Epithelial cell of esophagus (primary cell): ENCODE measurements around the gene PPP1R2B.

Source experiments
- DNase-seq: peaks from one replicate; pipeline ENCODE4 v3.0.0; 2010; ENCODE audit warnings: low read depth
- H3K4me3 ChIP-seq: 2 replicates; pipeline ENCODE4 v1.5.1; 2011; ENCODE audit warnings: mild to moderate bottlenecking, low read length, control low read depth
- TF ChIP-seq, protein P1 (sequence below): IDR thresholded peaks from 2 replicates; pipeline ENCODE4 v1.5.1; 2011; ENCODE audit warnings: low read depth, mild to moderate bottlenecking, low read length, control low read depth, inconsistent platforms; ENCODE audit not compliant: insufficient read depth; ENCODE audit errors: missing control alignments

The PPP1R2B gene

DNA sequence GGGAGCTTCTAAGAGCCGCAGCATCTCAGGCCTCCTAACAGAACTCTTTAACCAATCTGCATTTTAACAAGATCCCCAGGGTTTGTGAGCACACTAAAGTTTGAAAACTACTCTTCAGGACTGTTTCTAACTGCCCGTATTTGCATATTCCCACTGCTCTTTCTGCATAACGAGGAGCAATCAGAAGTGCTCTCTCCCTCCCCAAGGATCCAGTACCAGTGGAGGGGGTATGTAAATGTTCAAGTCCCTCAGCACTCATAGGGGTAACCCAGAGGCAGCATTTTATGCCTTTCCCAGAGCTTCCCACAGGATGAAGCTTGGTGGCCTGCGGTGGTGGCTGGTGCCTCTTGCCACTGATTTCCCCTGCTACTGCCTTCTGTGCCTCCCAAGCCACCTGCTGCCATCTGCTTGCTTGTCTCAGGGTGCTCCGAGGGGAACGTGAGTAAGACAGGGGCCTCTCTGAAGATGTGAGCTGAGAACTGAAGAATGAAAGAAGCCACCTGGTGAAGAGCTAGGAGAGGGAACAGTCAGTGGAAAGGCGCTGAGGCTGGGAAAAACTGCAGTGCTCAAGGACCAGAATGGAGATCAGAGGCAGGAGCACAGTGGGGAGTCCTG is 30.0 kb upstream of the PPP1R2B start:
- H3K4me3 ChIP-seq = no peak overlapping the region
- no peak for DNase-seq
- TF ChIP-seq, protein P1, sequence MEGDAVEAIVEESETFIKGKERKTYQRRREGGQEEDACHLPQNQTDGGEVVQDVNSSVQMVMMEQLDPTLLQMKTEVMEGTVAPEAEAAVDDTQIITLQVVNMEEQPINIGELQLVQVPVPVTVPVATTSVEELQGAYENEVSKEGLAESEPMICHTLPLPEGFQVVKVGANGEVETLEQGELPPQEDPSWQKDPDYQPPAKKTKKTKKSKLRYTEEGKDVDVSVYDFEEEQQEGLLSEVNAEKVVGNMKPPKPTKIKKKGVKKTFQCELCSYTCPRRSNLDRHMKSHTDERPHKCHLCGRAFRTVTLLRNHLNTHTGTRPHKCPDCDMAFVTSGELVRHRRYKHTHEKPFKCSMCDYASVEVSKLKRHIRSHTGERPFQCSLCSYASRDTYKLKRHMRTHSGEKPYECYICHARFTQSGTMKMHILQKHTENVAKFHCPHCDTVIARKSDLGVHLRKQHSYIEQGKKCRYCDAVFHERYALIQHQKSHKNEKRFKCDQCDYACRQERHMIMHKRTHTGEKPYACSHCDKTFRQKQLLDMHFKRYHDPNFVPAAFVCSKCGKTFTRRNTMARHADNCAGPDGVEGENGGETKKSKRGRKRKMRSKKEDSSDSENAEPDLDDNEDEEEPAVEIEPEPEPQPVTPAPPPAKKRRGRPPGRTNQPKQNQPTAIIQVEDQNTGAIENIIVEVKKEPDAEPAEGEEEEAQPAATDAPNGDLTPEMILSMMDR = no peak

DNA sequence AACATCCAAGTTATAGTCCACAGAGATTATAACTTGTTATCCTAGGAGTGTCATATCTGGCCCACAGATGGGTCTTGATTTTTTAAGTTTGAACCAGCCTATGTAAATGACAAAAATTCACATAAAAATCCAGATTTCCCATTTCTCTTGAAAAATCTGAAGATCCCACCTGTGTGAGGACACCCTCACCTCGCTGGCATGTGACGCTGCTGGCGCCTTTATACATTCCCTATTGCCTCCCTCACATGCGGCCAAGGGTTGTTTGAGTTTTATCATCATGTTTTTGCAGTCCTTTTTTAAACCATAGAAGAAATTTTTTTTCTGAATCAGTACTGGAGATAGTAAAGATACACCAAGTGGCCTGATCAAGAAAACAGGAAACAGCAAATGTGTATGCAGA is 25.9 kb upstream of the PPP1R2B start:
- no peak overlapping the region for H3K4me3 ChIP-seq
- TF ChIP-seq, protein P1 = no peak
- DNase-seq = no peak

DNA sequence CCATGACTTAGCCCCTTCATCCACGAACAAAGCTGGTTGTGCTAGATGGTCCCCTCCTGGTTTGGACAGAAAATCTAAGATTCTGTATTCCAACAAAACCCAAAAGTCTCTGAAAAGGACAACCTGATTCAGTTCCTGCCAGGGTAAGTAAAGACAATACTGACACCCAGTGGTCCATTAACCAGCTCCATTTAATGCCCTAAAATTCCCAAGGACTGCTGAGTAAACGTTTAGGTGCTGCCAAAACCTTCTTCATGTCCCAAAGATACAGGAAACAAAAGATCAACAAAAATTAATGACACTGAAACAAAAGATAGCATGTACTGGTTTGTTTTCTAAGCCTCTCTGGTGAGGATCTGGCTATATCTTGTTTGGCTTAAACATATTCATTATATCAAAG is 25.3 kb upstream of the PPP1R2B start:
- H3K4me3 ChIP-seq = no peak overlapping the region
- peak; percentile 10 for DNase-seq
- TF ChIP-seq, protein P1 = peak; percentile 16

DNA sequence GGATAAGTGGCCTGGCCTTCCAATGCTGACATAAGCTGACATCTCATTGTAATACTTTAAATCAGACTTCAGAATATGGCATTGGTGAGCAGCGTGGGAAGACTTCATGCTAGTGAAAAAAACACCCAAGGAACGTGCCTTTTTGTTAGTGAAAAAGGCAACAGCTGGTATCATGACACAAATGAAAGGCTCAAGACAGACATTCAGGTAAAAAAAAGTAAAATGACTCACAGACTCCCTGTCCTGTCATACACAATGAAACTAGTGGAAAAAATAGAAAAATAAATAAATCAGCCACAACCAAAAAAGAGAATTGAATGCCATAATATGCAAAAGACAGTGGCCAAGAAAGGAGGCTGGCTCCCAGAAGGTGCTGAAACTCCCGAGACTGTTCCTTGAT is 24.4 kb upstream of the PPP1R2B start:
- TF ChIP-seq, protein P1 = no peak
- no peak overlapping the region for H3K4me3 ChIP-seq

DNA sequence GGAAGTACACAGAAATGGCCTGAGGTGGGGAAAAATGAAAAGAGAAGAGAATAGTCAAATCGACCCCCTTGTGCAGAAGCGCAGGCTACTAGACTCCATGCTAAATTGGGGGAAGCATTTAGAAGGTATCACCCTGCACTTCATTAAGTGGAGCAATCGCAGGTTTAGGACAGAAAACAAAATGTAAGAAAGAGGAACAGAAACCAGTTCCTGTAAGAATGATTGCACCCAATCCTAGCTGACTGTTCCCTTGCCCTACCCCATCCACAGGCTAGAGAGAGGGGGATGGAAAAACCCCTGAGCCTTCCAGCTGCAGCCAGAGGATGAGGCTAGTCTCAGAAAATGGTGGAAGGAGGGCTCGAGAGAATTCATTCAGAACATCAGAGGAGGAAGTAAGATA is 23.9 kb upstream of the PPP1R2B start:
- H3K4me3 ChIP-seq = no peak overlapping the region
- TF ChIP-seq, protein P1 = no peak
- DNase-seq = no peak

More for the DNA sequence above, 24.4 kb upstream of the PPP1R2B start:
- DNase-seq = no peak

DNA sequence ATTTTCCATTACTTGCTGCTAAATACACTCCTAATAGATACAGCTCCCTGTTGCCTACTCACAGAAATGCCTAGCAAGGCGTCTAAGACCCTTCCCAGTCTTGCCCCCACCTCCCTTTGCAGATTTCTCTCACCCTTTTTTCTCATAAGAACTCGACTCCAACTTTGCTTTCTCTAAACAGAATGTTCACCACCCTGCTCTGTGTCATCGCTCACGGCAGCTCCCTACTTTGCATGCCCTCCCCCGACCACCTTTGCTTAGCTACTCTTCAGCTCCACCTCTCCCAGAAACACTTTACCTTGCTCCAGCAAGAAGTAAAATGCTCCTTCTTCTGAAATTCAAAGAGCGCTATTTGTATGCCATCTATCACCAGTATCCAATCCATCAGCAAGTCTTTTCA is 15.2 kb upstream of the PPP1R2B start:
- TF ChIP-seq, protein P1 = no peak
- no peak for DNase-seq
- H3K4me3 ChIP-seq = no peak overlapping the region

DNA sequence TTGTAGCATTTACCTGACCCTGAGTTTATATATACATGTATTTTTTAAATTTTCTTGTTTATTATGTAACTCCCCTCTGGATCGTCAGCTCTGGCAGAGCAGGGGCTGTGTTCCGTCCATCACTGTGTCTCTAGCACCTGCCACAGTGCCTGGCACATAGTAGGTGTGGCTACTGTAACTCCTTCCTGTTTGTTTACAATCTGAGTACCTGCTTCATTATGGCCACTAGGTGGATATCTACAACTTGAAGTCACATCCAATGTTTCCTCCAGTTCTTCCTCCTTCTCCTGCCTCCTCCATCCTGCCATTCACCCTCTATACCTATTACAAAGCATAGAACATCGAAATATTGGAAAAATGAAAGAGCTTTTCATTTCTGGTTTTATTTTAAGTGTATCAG is 14.2 kb upstream of the PPP1R2B start:
- TF ChIP-seq, protein P1 = no peak
- no peak for DNase-seq
- no peak overlapping the region for H3K4me3 ChIP-seq
